OCI-LY1 (cell line): ENCODE data around the gene IRS1.

Source experiments
- H2AFZ ChIP-seq: fragments of 200-600 bp; sonication (generic), shearing (Covaris generic); 2 replicates; pipeline ENCODE4 v1.6.0; 2014; ENCODE audit warnings: antibody characterized with exemption, mild to moderate bottlenecking, low read length
- H3F3A ChIP-seq: fragments of 200-600 bp; sonication (generic), shearing (Covaris generic); 2 replicates; pipeline ENCODE4 v1.6.0; 2014; ENCODE audit warnings: mild to moderate bottlenecking, antibody characterized with exemption, low read length, moderate library complexity; ENCODE audit not compliant: insufficient read depth
- H3K27ac ChIP-seq: fragments of 200-600 bp; sonication (generic); 2 replicates; pipeline ENCODE4 v1.5.1; 2014; ENCODE audit warnings: low read length, mixed run types, mild to moderate bottlenecking, low read depth; ENCODE audit not compliant: poor library complexity, severe bottlenecking
- H3K27me3 ChIP-seq: fragments of 200-600 bp; sonication (generic); 2 replicates; pipeline ENCODE4 v1.6.0; 2014; ENCODE audit warnings: antibody characterized with exemption, mild to moderate bottlenecking, low read length, moderate library complexity; ENCODE audit not compliant: insufficient read depth
- H3K36me3 ChIP-seq: fragments of 200-600 bp; sonication (generic); 2 replicates; pipeline ENCODE4 v1.6.1; 2014; ENCODE audit warnings: mild to moderate bottlenecking, antibody characterized with exemption, low read length, moderate library complexity, mixed read lengths; ENCODE audit not compliant: insufficient read depth
- H3K4me1 ChIP-seq: fragments of 200-600 bp; sonication (generic); 2 replicates; pipeline ENCODE4 v1.5.1; 2014; ENCODE audit warnings: mild to moderate bottlenecking, low read length, moderate library complexity; ENCODE audit not compliant: insufficient read depth, severe bottlenecking
- H3K4me2 ChIP-seq: fragments of 200-600 bp; sonication (generic), shearing (Covaris generic); 2 replicates; pipeline ENCODE4 v1.6.1; 2014; ENCODE audit warnings: low read length
- H3K4me3 ChIP-seq: fragments of 200-600 bp; sonication (generic); 2 replicates; pipeline ENCODE4 v1.5.1; 2014; ENCODE audit warnings: low read length, low read depth, mild to moderate bottlenecking, mixed read lengths; ENCODE audit not compliant: poor library complexity, severe bottlenecking
- H3K79me2 ChIP-seq: fragments of 200-600 bp; shearing (Covaris generic); 2 replicates; pipeline ENCODE4 v1.6.1; 2016; ENCODE audit warnings: mixed run types, low read length, mixed read lengths; ENCODE audit not compliant: insufficient read depth
- H3K9ac ChIP-seq: fragments of 200-600 bp; sonication (generic), shearing (Covaris generic); 2 replicates; pipeline ENCODE4 v1.6.1; 2014; ENCODE audit warnings: mild to moderate bottlenecking, low read length, mixed read lengths
- H3K9me2 ChIP-seq: fragments of 200-600 bp; sonication (generic), shearing (Covaris generic); 2 replicates; pipeline ENCODE4 v1.6.1; 2014; ENCODE audit warnings: low read depth, mild to moderate bottlenecking, low read length, mixed read lengths
- H3K9me3 ChIP-seq: fragments of 200-600 bp; shearing (Covaris generic); 2 replicates; pipeline ENCODE4 v1.6.1; 2014; ENCODE audit warnings: low read length, mixed read lengths
- H4K20me1 ChIP-seq: fragments of 200-600 bp; sonication (generic), shearing (Covaris generic); 2 replicates; pipeline ENCODE4 v1.6.0; 2016; ENCODE audit warnings: mild to moderate bottlenecking, low read length; ENCODE audit not compliant: insufficient read depth
- EZH2 ChIP-seq: fragments of 200-600 bp; sonication (generic), shearing (Covaris generic); IDR thresholded peaks from 2 replicates; pipeline ENCODE4 v1.8.0; 2017; ENCODE audit warnings: borderline replicate concordance, mixed run types, mild to moderate bottlenecking, antibody characterized with exemption, low read length, moderate library complexity, mixed read lengths
- TF ChIP-seq, protein P1 (sequence below): fragments of 200-600 bp; sonication (generic), shearing (Covaris generic); IDR thresholded peaks from 2 replicates; pipeline ENCODE4 v1.5.1; 2017; ENCODE audit warnings: mild to moderate bottlenecking, antibody characterized with exemption, low read length, moderate library complexity, mixed read lengths

Gene IRS1

DNA sequence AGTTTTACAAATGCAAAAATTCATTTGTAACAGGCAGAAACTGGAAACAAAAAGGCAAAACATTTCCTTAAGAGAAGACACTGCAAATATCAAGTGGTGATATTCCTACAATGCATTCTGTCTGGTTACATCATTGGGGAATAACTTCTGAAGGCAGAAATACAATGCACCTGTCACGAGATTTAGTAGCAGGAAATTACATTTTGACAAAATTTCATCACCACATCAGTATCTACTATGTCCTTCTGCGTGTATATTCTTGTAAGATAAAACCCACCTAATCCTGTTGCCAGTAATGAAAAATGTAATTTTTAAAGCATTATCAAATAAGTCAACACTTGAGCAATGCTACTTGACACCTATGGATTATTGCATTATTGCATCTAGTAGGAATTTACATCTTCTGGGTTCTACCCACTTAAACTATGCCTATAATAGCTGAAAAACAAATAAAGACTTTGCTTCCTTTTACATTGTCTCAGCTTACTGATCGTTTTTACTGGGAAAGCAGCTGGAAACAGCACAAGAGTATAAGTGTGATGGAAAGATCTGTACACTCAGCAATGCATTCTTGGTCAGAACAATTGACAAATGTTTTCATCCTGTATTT, 59.5 kb downstream of the IRS1 start:
- no peaks in the 10 kb centered on the region for H3K9me2 ChIP-seq
- no peaks in the 10 kb centered on the region for H3K79me2 ChIP-seq
- no peak overlapping the region for H3K4me3 ChIP-seq
- no peak overlapping the region for H3K9ac ChIP-seq
- H3K27ac ChIP-seq, result no peak overlapping the region
- H3K27me3 ChIP-seq, result no peaks in the 10 kb centered on the region
- H3K36me3 ChIP-seq, result no peaks in the 10 kb centered on the region
- no peaks in the 10 kb centered on the region for H4K20me1 ChIP-seq
- no peaks in the 10 kb centered on the region for H3F3A ChIP-seq
- H2AFZ ChIP-seq, result no peak overlapping the region
- H3K9me3 ChIP-seq, result 0 out of 2 replicates have a peak, but pooled peaks cover 2% of the 10 kb centered on the region
- no peak for TF ChIP-seq EZH2
- TF ChIP-seq, protein P1, sequence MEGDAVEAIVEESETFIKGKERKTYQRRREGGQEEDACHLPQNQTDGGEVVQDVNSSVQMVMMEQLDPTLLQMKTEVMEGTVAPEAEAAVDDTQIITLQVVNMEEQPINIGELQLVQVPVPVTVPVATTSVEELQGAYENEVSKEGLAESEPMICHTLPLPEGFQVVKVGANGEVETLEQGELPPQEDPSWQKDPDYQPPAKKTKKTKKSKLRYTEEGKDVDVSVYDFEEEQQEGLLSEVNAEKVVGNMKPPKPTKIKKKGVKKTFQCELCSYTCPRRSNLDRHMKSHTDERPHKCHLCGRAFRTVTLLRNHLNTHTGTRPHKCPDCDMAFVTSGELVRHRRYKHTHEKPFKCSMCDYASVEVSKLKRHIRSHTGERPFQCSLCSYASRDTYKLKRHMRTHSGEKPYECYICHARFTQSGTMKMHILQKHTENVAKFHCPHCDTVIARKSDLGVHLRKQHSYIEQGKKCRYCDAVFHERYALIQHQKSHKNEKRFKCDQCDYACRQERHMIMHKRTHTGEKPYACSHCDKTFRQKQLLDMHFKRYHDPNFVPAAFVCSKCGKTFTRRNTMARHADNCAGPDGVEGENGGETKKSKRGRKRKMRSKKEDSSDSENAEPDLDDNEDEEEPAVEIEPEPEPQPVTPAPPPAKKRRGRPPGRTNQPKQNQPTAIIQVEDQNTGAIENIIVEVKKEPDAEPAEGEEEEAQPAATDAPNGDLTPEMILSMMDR, result no peak
- H3K4me2 ChIP-seq, result no peak overlapping the region
- no peaks in the 10 kb centered on the region for H3K4me1 ChIP-seq

DNA sequence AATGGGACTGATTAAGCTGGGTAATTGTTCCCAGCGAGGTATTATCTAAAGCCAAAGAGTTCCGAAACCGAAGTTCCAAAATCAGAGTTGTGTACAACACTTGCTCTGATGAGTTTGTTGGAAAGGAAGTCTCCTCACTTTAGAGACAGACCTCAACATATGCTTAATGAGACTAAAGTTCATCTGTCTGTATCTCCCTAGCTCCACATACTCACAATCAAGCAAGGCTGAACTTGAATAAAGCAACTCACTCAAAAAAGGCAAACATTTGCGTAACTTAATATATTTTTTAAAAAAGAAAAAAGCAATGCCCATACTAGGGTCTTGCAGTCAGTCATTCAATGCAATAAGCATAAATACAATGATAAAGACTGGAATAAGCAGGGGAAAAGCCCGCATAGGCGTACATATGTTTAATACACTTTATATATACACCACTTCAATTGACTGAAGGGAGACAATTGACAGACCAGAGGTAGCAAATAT, 60.0 kb downstream of the IRS1 start:
- H3K27ac ChIP-seq, result no peak overlapping the region

DNA sequence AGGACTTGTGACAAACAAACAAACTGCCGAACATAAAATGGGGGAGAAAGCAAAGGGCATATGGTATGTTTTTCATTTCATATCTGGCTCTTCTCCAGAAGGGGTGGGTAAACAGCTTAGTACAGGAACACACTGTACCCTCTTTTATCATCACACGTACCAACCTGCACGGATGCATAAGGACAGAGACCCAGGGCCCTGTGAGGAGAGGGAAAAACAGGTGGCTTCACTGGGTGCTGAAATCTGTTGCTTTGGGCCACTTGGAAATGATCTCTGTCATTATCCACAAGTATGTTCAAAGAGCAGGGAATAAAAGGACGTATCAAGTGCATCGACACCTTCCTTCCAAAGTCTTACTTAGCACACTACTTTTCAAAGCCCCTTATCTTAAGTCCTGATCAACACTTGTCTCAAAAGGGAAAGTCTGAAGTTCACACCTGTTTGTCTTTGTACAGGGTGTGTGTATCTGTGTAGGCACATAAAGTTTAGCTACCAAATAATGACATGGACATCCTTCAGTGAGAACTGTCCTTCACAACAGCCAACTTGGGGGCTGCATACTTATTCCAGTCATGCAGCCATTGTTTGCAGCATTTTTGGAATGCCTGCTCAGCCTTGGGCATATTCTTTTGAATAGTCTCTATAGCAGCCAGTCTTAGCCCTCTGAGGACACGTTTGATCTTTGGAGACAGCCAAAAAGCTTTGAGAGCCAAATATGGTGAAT, 60.6 kb downstream of the IRS1 start:
- no peaks in the 10 kb centered on the region for H3K36me3 ChIP-seq
- no peaks in the 10 kb centered on the region for H3K9me2 ChIP-seq
- H3K9ac ChIP-seq, result no peak overlapping the region
- H4K20me1 ChIP-seq, result no peaks in the 10 kb centered on the region
- H3K4me1 ChIP-seq, result no peaks in the 10 kb centered on the region
- H3F3A ChIP-seq, result no peaks in the 10 kb centered on the region
- no peak overlapping the region for H2AFZ ChIP-seq
- H3K27me3 ChIP-seq, result no peaks in the 10 kb centered on the region
- no peak overlapping the region for H3K27ac ChIP-seq
- no peak overlapping the region for H3K4me2 ChIP-seq
- H3K4me3 ChIP-seq, result no peak overlapping the region
- no peak for TF ChIP-seq EZH2
- TF ChIP-seq, protein P1, result no peak
- H3K79me2 ChIP-seq, result no peaks in the 10 kb centered on the region
- H3K9me3 ChIP-seq, result 0 out of 2 replicates have a peak, but pooled peaks cover 2% of the 10 kb centered on the region

More for the DNA sequence above, 60.0 kb downstream of the IRS1 start:
- Histone ChIP-seq H3K36me3 (no peaks in the 10 kb centered on the region), H3F3A (no peaks in the 10 kb centered on the region), H3K4me1 (no peaks in the 10 kb centered on the region), H3K27me3 (no peaks in the 10 kb centered on the region), H3K79me2 (no peaks in the 10 kb centered on the region), H3K9ac (no peak overlapping the region), H3K9me2 (no peaks in the 10 kb centered on the region), H3K4me3 (no peak overlapping the region), H2AFZ (no peak overlapping the region), H3K9me3 (0 out of 2 replicates have a peak, but pooled peaks cover 2% of the 10 kb centered on the region), H3K4me2 (no peak overlapping the region), H4K20me1 (no peaks in the 10 kb centered on the region)
- TF ChIP-seq, protein P1, result no peak
- TF ChIP-seq EZH2, result no peak
